ENCODE results near the gene KDELR1.
"Not testable (repeated sequence)": the region's sequence is repeated elsewhere in the genome, so short reads cannot be mapped to it uniquely, and the experiment has no call there.

The KDELR1 gene

DNA sequence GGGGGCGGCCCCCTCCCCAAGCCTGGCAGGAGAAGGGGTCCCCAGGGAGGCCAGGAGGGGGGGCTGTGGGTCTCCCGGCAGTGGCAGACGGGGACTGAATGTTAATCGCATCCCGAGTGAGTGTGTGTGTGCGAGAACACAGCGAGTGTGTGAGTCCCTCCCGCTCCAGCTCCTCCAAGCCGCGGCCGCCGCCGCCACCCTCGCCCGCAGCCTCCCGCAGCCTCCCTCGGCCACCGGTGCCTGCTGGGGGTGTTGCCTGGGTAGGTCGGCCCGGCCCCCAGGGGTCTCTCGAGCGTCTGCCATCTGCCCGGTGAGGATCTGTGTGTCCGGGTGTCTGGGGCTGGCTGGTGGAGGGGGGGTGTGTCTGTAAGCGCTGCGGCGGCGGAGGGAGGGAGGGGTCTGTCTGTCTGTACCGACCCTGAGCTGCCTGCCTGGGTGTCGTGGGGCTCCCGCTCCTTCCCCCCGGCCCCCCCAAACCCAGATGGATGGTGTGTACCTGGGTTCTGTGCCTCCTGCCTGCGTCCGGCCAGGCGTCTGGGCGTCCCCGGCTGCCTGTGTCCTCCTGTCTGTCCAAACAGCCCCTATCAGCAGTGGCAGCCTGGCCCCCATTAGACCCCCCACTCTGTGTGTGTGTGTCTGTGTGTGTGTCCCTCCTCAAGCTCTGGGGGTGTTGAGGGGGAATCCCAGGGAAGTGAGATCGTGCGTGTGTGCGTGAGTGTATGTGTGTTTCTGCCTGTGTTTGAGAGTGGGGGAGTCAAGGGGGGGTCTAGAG is 2.4 kb upstream of the KDELR1 start, which contains the start of gene GRIN2D:
Gene GRIN2D, plus strand, starts transcription at position 110 of the 772 bp plus-strand sequence. CDS start 4,725 bp downstream, outside the sequence.
- Histone ChIP-seq H3K9ac (no peak within 1 kb of the TSS), H2AFZ (peak within 1 kb of the TSS; percentile 52), H3K4me1 (no peaks in the 10 kb centered on the region), H3K27ac (no peak within 1 kb of the TSS), H3K27me3 (ENCODE audit: control insufficient read depth, insufficient read depth, low read length) (no peaks in the 10 kb centered on the region), H3K79me2 (peaks cover 13% of the 10 kb centered on the region), H3K9me3 (ENCODE audit: control insufficient read depth, low read length) (no peaks in the 10 kb centered on the region), H3K36me3 (ENCODE audit: control insufficient read depth, insufficient read depth, low read length) (no peaks in the 10 kb centered on the region), H3K4me2 (ENCODE audit: low read length) (peak within 1 kb of the TSS; percentile 72), H3K4me3 (ENCODE audit: low read depth, low read length) (peak within 1 kb of the TSS; percentile 51)
- TF ChIP-seq, protein P1, sequence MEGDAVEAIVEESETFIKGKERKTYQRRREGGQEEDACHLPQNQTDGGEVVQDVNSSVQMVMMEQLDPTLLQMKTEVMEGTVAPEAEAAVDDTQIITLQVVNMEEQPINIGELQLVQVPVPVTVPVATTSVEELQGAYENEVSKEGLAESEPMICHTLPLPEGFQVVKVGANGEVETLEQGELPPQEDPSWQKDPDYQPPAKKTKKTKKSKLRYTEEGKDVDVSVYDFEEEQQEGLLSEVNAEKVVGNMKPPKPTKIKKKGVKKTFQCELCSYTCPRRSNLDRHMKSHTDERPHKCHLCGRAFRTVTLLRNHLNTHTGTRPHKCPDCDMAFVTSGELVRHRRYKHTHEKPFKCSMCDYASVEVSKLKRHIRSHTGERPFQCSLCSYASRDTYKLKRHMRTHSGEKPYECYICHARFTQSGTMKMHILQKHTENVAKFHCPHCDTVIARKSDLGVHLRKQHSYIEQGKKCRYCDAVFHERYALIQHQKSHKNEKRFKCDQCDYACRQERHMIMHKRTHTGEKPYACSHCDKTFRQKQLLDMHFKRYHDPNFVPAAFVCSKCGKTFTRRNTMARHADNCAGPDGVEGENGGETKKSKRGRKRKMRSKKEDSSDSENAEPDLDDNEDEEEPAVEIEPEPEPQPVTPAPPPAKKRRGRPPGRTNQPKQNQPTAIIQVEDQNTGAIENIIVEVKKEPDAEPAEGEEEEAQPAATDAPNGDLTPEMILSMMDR (IDR thresholded peaks at IDR 0.05), result no peak

DNA sequence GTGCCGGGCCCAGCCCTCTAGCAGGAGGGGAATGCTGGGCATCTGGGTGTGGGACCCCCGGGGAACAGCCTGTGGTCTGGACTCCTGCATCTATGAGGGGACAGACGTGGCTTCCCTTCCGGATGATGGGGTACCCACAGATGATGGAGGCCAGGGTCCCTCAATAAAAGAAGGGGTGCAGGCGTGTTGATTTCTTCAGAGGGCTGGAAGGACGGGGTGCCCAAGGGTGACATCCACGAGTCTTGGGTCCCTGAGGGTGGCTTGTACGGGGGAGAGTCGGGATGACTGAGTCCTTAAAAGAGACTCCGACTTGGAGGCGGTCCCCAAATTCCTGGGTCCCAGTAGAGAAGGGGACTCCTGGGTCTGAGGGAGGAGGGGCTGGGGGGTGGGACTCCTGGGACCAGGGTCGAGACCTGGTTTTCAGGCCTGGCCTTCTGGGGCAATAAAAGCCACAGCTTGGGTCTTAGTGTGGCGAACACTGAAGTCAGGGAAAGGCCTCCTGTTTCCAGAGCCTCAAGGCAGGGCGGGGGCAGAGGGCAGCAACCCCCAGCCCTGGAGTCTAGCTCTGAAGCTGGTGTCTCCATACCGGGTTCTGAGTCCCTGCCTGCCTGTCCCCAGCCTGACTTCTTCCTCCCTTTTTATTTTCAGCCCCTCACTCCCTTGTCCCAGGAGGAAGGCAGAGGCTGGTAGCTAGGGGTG is 1.7 kb upstream of the KDELR1 start:
- Histone ChIP-seq H3K9me3 (ENCODE audit: control insufficient read depth, low read length) (no peaks in the 10 kb centered on the region), H3K9ac (no peak overlapping the region), H3K4me3 (ENCODE audit: low read depth, low read length) (peak overlapping the region; percentile 50), H2AFZ (peak overlapping the region; percentile 52), H3K4me2 (ENCODE audit: low read length) (peak overlapping the region; percentile 72), H3K27ac (no peak overlapping the region), H3K79me2 (peaks cover 13% of the 10 kb centered on the region), H3K27me3 (ENCODE audit: control insufficient read depth, insufficient read depth, low read length) (no peaks in the 10 kb centered on the region), H3K4me1 (no peaks in the 10 kb centered on the region), H3K36me3 (ENCODE audit: control insufficient read depth, insufficient read depth, low read length) (no peaks in the 10 kb centered on the region)
- TF ChIP-seq, protein P1 (IDR thresholded peaks at IDR 0.05), result no peak

DNA sequence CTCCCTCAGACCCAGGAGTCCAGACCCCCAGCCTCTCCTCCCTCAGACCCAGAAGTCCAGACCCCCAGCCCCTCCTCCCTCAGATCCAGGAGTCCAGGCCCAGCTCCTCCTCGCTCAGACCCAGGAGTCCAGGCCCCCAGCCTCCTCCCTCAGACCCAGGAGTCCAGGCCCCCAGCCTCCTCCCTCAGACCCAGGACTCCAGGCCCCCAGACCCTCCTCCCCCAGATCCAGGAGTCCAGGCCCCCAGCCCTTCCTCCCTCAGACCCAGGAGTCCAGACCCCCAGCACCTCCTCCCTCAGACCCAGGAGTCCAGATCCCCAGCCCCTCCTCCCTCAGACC is 624 bp upstream of the KDELR1 start:
- not testable (repeated sequence) for H3K4me3 ChIP-seq (ENCODE audit: low read depth, low read length); H3K4me2 ChIP-seq (ENCODE audit: low read length); H3K9me3 ChIP-seq (ENCODE audit: control insufficient read depth, low read length); H3K27ac ChIP-seq; H3K4me1 ChIP-seq; H3K9ac ChIP-seq; H3K36me3 ChIP-seq (ENCODE audit: control insufficient read depth, insufficient read depth, low read length); H3K27me3 ChIP-seq (ENCODE audit: control insufficient read depth, insufficient read depth, low read length)
- Histone ChIP-seq H3K79me2 (peaks cover 13% of the 10 kb centered on the region), H2AFZ (peak overlapping the region; percentile 63)

DNA sequence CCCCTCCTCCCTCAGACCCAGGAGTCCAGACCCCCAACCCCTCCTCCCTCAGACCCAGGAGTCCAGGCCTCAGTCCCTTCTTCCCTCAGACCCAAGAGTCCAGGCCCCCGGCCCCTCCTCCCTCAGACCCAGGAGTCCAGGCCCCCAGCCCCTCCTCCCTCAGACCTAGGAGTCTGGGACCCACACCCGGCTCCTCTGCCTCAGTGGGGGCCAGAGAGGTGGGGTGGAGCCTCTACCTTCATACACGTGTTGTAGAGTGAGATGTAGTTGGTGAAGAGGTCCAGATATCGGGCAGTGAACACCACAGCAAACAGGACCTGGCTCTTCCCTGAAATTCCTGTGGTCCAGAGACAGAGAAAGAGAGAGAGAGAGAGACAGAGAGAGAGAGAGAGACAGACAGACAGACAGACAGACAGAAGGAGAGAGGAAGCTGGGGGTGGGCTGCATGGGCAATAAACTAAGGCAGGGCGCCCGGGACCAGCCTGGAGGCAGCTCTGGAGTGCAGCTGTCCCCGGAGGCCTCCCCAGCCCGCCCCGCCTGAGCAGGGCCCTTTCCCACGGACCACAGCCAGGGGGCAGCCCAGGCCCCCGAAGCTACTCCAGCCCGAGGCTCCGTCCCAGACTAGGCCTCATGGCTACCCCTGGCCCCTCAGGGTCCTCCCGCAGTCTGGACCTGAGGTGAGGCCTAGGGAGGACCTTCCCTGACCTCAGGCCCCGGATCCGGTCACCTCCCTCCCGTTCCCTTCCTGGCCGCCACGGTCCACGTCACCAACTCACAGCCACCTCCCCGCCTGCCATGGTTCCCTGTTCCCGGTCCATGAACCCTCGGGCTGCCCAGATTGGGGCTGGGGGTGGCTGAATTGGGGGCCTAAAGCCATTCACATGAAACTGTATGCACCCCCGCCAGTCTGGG is 907 bp downstream of the KDELR1 start:
- Histone ChIP-seq H3K27me3 (ENCODE audit: control insufficient read depth, insufficient read depth, low read length) (no peaks in the 10 kb centered on the region), H2AFZ (peak overlapping the region; percentile 63), H3K79me2 (peaks cover 13% of the 10 kb centered on the region), H3K27ac (peak overlapping the region; percentile 75), H3K9me3 (ENCODE audit: control insufficient read depth, low read length) (no peaks in the 10 kb centered on the region), H3K4me1 (no peaks in the 10 kb centered on the region), H3K4me2 (ENCODE audit: low read length) (peak overlapping the region; percentile 90), H3K4me3 (ENCODE audit: low read depth, low read length) (peak overlapping the region; percentile 93), H3K9ac (peak overlapping the region; percentile 83), H3K36me3 (ENCODE audit: control insufficient read depth, insufficient read depth, low read length) (no peaks in the 10 kb centered on the region)
- TF ChIP-seq, protein P1 (IDR thresholded peaks at IDR 0.05), result peak; percentile 65

DNA sequence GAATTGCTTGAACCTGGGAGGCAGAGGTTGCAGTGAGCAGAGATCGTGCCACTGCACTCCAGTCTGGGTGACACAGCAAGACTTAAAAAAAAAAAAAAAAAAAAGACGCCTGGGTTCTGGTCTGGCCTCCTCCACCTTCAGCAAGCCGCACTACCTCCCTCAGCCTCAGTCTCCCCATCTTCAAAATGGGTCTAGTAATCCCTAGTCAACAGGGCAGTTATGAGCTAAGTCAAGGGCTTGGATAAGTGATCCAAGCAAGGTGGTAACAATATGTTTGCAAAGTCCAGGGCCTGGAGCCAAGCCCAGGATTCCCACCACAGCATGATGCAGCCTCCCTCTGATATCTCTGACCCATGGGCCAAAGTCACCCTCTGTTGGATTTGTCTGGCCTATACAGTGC is 4.4 kb downstream of the KDELR1 start:
- H3K9me3 ChIP-seq (ENCODE audit: control insufficient read depth, low read length), result no peaks in the 10 kb centered on the region
- H3K36me3 ChIP-seq (ENCODE audit: control insufficient read depth, insufficient read depth, low read length), result no peaks in the 10 kb centered on the region

More for the DNA sequence above, 4.4 kb downstream of the KDELR1 start:
- TF ChIP-seq, protein P1 (IDR thresholded peaks at IDR 0.05), result no peak
- Histone ChIP-seq H3K4me3 (ENCODE audit: low read depth, low read length) (no peak overlapping the region), H3K4me2 (ENCODE audit: low read length) (no peak overlapping the region), H3K27me3 (ENCODE audit: control insufficient read depth, insufficient read depth, low read length) (no peaks in the 10 kb centered on the region), H3K79me2 (peaks cover 13% of the 10 kb centered on the region), H3K9ac (no peak overlapping the region), H2AFZ (no peak overlapping the region), H3K4me1 (no peaks in the 10 kb centered on the region), H3K27ac (no peak overlapping the region)
